Pancreas (tissue), 10 donors: ENCODE measurements around the gene RNFT1. TPM values are rescaled to one million over a fixed set of nuclear protein-coding genes. Genes with fewer than 3 reads are reported as not detected.
A peak's percentile ranks its signal among the peaks of the same experiment; 100 is the strongest.
"Not testable (repeated sequence)": the region's sequence is repeated elsewhere in the genome, so short reads cannot be mapped to it uniquely, and the experiment has no call there.

ENCODE experiments used
- ATAC-seq, 4 donors: fragments of 200-7000 bp; cut with Tn5 transposase; one replicate each; pipeline versions ENCODE4 v1.8.0 to v1.9.1; 2020; ENCODE audit warnings: mild to moderate bottlenecking in 4 of 4, moderate library complexity in 4 of 4
- DNase-seq, 6 donors: peaks; one replicate each; pipeline ENCODE4 v3.0.0-alpha.2; 2020
- FAIRE-seq: peaks from 2 replicates; lab custom pipeline; 2012; peaks lifted over from hg19 to GRCh38; lab: Jason Lieb, UNC
- H3K27ac ChIP-seq, 4 donors: fragments of 200-600 bp; sonication (generic); 1 replicate in 3 of 4; 2 replicates in 1 of 4; pipeline versions ENCODE4 v1.5.0 to v1.8.0; 2020
- H3K27me3 ChIP-seq, 4 donors: fragments of 200-600 bp; one replicate each; pipeline ENCODE4 v1.8.0; 2021
- H3K36me3 ChIP-seq, 3 donors: fragments of 200-600 bp; sonication (generic) in 1 of 3; one replicate each; pipeline versions ENCODE4 v1.5.0 to v1.8.0; 2020 to 2021
- H3K4me1 ChIP-seq, 3 donors: fragments of 200-600 bp; one replicate each; pipeline ENCODE4 v1.8.0; 2021
- H3K4me3 ChIP-seq, 4 donors: fragments of 200-600 bp; sonication (generic) in 2 of 4; one replicate each; pipeline versions ENCODE4 v1.5.0 to v1.8.0; 2020 to 2021
- H3K9me3 ChIP-seq, 4 donors: fragments of 200-600 bp; one replicate each; pipeline ENCODE4 v1.8.0; 2021
- WGBS, 2 donors: extraction: QIAGEN DNeasy Blood & Tissue Kit; methylation state at CpG; one replicate each; pipeline ENCODE4 v1.1.7; 2013; 5-methylcytosine and 5-hydroxymethylcytosine counted together
- intact Hi-C, 3 donors: fragments of 100-400 bp; cut with DNase I; formaldehyde crosslinking; loops; one replicate each; pipeline versions ENCODE4 v1.11.1 to v1.14.2; 2022
- polyA plus RNA-seq, 2 donors: library from polyadenylated mRNA; stranded (reverse); fragments of 200-250 nt; gene quantifications; one replicate each; pipeline ENCODE4 v1.2.3, GENCODE V29; 2013
- total RNA-seq, 6 donors: library from RNA; stranded (reverse); fragmentation: NEBNext Ultra II Directional in 4 of 6; extraction: Animal tissue kit (Norgen Biotek cat#: 25700) in 4 of 6; gene quantifications; one replicate each; pipeline versions ENCODE4 v1.2.1 to v1.2.4, GENCODE V29; 2021 to 2023
- TF ChIP-seq, protein P1 (sequence below), 4 donors: fragments of 200-600 bp; sonication (generic) in 3 of 4; IDR thresholded peaks; one replicate each; pipeline versions ENCODE4 v1.5.0 to v1.8.0; 2021; ENCODE audit warnings: antibody characterized with exemption in 4 of 4
- donor health status: healthy with polysubstance abuse.
- donor health status: DM: no; HTN: no; CAD: no; lungs with moderate emphysema.
- donor health status: DM: no; HTN: no; CAD: no.
- donor health status: control.
- donor health status: control.
- donor health status: Bipolar disorder and iron deficiency.
- donor health status: DM: yes; HTN: yes; CAD: no.
- donor health status: DM: no; HTN: no; CAD: no.
- donor health status: DM: no; HTN: no; CAD: no.
- donor health status: DM: yes; HTN: yes; CAD: no.

RNFT1 gene
- total RNA-seq (10 to 100 TPM in 4 of 6 donors, 1 to 10 TPM in 2; 9.2 to 17.9 (median 11.4) TPM), polyA plus RNA-seq (10 to 100 TPM; 11.3 to 20.0 TPM)

GRCh38 chr17:59964482-59965328 is at the start of gene RNFT1:
Gene RNFT1, minus strand, starts transcription at chr17:59964740. Its CDS starts 77 bp downstream, at chr17:59964663.
- peak within 1 kb of the TSS; percentile 75 to 98 (median 92) for H3K27ac ChIP-seq
- no peaks in the 10 kb centered on the region for H3K27me3 ChIP-seq
- peak; percentile 95 to 98 (median 98) for ATAC-seq
- TF ChIP-seq, protein P1, sequence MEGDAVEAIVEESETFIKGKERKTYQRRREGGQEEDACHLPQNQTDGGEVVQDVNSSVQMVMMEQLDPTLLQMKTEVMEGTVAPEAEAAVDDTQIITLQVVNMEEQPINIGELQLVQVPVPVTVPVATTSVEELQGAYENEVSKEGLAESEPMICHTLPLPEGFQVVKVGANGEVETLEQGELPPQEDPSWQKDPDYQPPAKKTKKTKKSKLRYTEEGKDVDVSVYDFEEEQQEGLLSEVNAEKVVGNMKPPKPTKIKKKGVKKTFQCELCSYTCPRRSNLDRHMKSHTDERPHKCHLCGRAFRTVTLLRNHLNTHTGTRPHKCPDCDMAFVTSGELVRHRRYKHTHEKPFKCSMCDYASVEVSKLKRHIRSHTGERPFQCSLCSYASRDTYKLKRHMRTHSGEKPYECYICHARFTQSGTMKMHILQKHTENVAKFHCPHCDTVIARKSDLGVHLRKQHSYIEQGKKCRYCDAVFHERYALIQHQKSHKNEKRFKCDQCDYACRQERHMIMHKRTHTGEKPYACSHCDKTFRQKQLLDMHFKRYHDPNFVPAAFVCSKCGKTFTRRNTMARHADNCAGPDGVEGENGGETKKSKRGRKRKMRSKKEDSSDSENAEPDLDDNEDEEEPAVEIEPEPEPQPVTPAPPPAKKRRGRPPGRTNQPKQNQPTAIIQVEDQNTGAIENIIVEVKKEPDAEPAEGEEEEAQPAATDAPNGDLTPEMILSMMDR (IDR thresholded peaks at IDR 0.05) = no peak
- DNase-seq = peak; percentile 87 to 98 (median 92)
- H3K36me3 ChIP-seq = no peaks in the 10 kb centered on the region
- peak within 1 kb of the TSS; percentile 56 to 83 (median 72) for H3K4me3 ChIP-seq
- no peak for FAIRE-seq
- intact Hi-C loops = no loop called here
- H3K4me1 ChIP-seq = peaks cover 0 to 16% (median 14%) of the 10 kb centered on the region in 3 donors
- H3K9me3 ChIP-seq = no peaks in the 10 kb centered on the region
- WGBS, 2 donors = 1% methylated on average over 65 to 67 of the region's 67 CpGs

GRCh38 chr17:60009326-60009725 is 44.8 kb upstream of the RNFT1 start:
- H3K27ac ChIP-seq, H3K4me1 ChIP-seq, intact Hi-C loops, H3K36me3 ChIP-seq, ATAC-seq, DNase-seq, H3K27me3 ChIP-seq, H3K4me3 ChIP-seq, H3K9me3 ChIP-seq, FAIRE-seq: not testable (repeated sequence)
- WGBS, 2 donors = 77 to 95% methylated on average over 4 to 6 of the region's 13 CpGs

- H3K36me3 ChIP-seq, H3K4me1 ChIP-seq, H3K4me3 ChIP-seq, H3K27ac ChIP-seq, H3K9me3 ChIP-seq, FAIRE-seq, H3K27me3 ChIP-seq, intact Hi-C loops: not testable (repeated sequence)
- WGBS, 2 donors = 0 to 18% methylated on average over 4 to 7 of the region's 16 CpGs
- peak; percentile 38 to 72 (median 60) for ATAC-seq
- peak in 1 of 6 donors; percentile 18 for DNase-seq
These were observed 43.8 kb upstream of the RNFT1 start for GRCh38 chr17:60008377-60008776.

GRCh38 chr17:60006160-60006559 is 41.6 kb upstream of the RNFT1 start:
- TF ChIP-seq, protein P1 (IDR thresholded peaks at IDR 0.05) = no peak
- Histone ChIP-seq H3K9me3 (no peaks in the 10 kb centered on the region), H3K27me3 (no peaks in the 10 kb centered on the region), H3K4me1 (no peaks in the 10 kb centered on the region), H3K4me3 (no peak overlapping the region), H3K36me3 (no peaks in the 10 kb centered on the region), H3K27ac (no peak overlapping the region)
- ATAC-seq (no peak), FAIRE-seq (no peak), DNase-seq (no peak)
- intact Hi-C loops = no loop called here
- WGBS, 2 donors = 84 to 94% methylated on average over 13 of the region's 13 CpGs

DNA sequence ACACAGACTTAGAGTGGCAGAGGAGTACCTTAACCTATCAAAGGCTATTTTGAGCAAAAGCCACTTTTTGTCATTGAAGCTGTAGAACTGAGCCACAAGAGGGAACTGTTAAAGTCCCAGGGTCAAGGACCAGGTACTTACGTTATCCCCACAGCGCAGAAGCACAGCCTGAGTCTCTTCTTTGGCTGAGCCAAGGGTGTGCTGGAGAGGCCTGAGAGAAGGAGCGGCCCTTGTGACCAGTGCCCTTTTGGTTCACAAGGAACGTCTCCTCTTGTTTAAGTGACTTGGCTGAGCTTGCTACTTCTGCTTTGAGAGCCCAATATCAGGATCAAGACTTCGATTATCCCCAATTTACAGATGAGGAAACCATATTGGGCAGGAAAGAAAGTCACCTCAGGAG is 40.0 kb upstream of the RNFT1 start:
- not testable (repeated sequence) for FAIRE-seq, DNase-seq
- 70 to 76% methylated on average over 5 of the region's 5 CpGs for WGBS, 2 donors

DNA sequence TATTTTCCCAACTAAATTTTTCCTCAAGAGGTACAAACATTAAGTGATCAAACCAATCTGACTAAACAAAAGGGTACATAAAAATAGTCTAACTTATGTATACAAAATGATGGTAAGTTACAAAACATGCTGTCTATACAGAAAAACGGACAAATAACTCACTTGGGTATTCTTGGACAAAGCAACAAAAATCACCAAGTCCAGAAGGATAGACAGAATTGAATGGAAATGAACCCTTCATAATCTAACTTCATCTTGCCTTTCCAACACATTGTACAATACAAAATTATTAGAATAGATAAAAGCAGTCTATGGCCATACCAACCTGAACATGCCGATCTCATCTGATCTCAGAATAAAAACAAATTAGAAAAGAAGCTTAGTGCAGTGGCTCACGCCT is 37.9 kb upstream of the RNFT1 start:
- H3K36me3 ChIP-seq, H3K4me1 ChIP-seq, H3K27ac ChIP-seq, FAIRE-seq, ATAC-seq, DNase-seq, H3K27me3 ChIP-seq, intact Hi-C loops, H3K9me3 ChIP-seq, H3K4me3 ChIP-seq: not testable (repeated sequence)
- 79 to 92% methylated on average over 3 of the region's 3 CpGs for WGBS, 2 donors

More for the DNA sequence above, 40.0 kb upstream of the RNFT1 start:
- H3K27me3 ChIP-seq, H3K4me3 ChIP-seq, H3K4me1 ChIP-seq, intact Hi-C loops, H3K9me3 ChIP-seq, H3K36me3 ChIP-seq, H3K27ac ChIP-seq, ATAC-seq: not testable (repeated sequence)

- intact Hi-C loops, H3K4me3 ChIP-seq, H3K27ac ChIP-seq, H3K36me3 ChIP-seq, H3K27me3 ChIP-seq, H3K4me1 ChIP-seq, FAIRE-seq, DNase-seq, ATAC-seq, H3K9me3 ChIP-seq: not testable (repeated sequence)
- 62 to 69% methylated on average over 2 of the region's 3 CpGs for WGBS, 2 donors
These were observed 32.1 kb upstream of the RNFT1 start for GRCh38 chr17:59996608-59997007.

- FAIRE-seq, H3K36me3 ChIP-seq: not testable (repeated sequence)
- 88 to 97% methylated on average over 5 to 6 of the region's 6 CpGs for WGBS, 2 donors
These were observed 10.6 kb upstream of the RNFT1 start for GRCh38 chr17:59975166-59975565.

GRCh38 chr17:59973483-59973882 is 8.9 kb upstream of the RNFT1 start:
- H3K27ac ChIP-seq, H3K27me3 ChIP-seq, H3K4me1 ChIP-seq, intact Hi-C loops, H3K9me3 ChIP-seq, ATAC-seq, H3K36me3 ChIP-seq, DNase-seq, FAIRE-seq, H3K4me3 ChIP-seq: not testable (repeated sequence)
- WGBS, 2 donors = 91 to 94% methylated on average over 8 of the region's 8 CpGs

More at GRCh38 chr17:59975166-59975565, 10.6 kb upstream of the RNFT1 start:
- intact Hi-C loops, H3K4me3 ChIP-seq, H3K27ac ChIP-seq, ATAC-seq, DNase-seq, H3K27me3 ChIP-seq, H3K9me3 ChIP-seq, H3K4me1 ChIP-seq: not testable (repeated sequence)
